ENCODE measurements around the gene SLC52A1. TPM values are rescaled to one million over a fixed set of nuclear protein-coding genes. Genes with fewer than 3 reads are reported as not detected.

Gene SLC52A1
- total RNA-seq, 2 donors from 2014 or later, result 1.6 to 1.7 TPM

DNA sequence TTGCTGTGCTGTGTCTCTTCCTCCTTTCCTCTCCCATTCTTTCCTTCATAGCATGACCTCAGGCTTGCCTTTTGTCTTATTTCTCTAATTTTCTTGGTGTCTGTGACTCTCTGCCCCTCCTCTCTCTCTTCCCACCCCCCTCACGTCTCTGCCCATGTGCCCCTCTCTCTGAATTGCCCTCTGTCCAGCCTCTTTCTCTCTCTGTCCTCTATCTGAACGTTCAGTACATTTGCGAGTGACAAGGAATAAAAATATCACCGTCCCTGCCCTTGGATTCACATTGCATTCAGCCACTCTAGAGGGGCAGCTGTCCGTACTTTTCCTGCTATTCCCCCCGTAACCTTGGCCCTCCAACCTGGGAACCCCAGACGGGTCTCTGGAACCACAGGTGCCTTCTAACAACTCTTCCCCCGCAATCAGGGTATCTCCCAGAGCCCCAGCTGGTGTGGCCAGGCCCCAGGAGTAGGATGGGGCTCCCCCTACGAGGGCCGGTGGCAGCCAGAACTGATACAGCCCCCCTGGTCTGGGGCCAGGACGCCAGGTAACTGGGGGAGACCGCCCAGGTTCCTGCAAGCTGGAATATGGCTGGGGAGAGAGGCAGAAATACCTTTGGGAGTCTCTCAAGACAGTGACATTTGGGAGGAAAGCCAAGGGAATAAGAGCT, 35.7 kb downstream of the SLC52A1 start:
- intact Hi-C loops (cut with DNase I), result no loop called here
- peak overlapping the region in 1 of 2 donors; percentile 92 for H3K4me3 ChIP-seq
- TF ChIP-seq, protein P1, sequence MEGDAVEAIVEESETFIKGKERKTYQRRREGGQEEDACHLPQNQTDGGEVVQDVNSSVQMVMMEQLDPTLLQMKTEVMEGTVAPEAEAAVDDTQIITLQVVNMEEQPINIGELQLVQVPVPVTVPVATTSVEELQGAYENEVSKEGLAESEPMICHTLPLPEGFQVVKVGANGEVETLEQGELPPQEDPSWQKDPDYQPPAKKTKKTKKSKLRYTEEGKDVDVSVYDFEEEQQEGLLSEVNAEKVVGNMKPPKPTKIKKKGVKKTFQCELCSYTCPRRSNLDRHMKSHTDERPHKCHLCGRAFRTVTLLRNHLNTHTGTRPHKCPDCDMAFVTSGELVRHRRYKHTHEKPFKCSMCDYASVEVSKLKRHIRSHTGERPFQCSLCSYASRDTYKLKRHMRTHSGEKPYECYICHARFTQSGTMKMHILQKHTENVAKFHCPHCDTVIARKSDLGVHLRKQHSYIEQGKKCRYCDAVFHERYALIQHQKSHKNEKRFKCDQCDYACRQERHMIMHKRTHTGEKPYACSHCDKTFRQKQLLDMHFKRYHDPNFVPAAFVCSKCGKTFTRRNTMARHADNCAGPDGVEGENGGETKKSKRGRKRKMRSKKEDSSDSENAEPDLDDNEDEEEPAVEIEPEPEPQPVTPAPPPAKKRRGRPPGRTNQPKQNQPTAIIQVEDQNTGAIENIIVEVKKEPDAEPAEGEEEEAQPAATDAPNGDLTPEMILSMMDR (IDR thresholded peaks at IDR 0.05), result no peak
- TF ChIP-seq POLR2A (IDR thresholded peaks at IDR 0.05), result no peak
- TF ChIP-seq POLR2AphosphoS5 (IDR thresholded peaks at IDR 0.05), result no peak
- peaks cover 18 to 29% of the 10 kb centered on the region in 2 donors for H3K36me3 ChIP-seq
- no peaks in the 10 kb centered on the region for H3K27me3 ChIP-seq (replicated peaks; ENCODE audit: insufficient read depth)
- peak overlapping the region in 1 of 2 donors; percentile 93 for H3K27ac ChIP-seq
- no peak for DNase-seq (ENCODE audit: low spot score)
- H3K4me1 ChIP-seq (replicated peaks), result peaks cover 8% of the 10 kb centered on the region
- 65% methylated on average over 12 of the region's 12 CpGs for WGBS
- no peaks in the 10 kb centered on the region for H3K9me3 ChIP-seq

DNA sequence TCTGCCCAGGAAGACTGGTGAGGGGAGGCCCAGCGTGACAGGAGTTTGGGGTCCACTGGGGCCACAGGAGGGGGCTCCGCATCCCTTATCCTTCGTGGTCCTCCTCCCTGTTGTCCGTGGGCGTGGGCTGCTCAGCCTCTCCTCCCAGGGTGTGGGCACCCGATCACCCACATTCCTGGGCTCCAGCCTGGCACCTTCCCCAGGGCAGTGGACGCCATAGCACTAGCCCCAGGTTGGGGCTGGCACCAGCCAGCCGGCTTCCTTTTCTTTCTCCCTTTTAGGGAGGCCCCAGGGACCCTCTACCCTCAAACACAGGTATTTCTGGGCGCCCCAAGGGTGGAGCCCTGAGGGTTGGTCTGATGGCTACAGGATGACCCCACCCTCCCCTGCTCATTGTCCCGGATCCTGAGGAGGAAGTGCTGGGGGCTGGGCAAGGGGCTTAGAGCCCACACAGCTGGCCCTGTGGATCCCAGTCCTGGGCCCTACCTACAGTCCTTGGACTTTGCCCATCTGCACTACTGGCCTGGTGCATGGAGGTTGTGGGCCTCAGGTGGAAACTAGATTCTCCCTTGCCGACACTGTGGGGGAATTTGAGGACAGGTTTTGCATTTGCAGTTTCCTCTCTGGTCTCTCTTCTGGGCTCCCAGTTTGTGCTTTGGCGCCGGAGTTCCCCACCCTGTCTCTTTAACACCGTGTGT, 36.3 kb downstream of the SLC52A1 start:
- intact Hi-C loops (cut with DNase I), result no loop called here
- Histone ChIP-seq H3K36me3 (peaks cover 11 to 23% of the 10 kb centered on the region in 2 donors), H3K9me3 (no peaks in the 10 kb centered on the region), H3K4me1 (replicated peaks) (peaks cover 8% of the 10 kb centered on the region), H3K27me3 (replicated peaks; ENCODE audit: insufficient read depth) (no peaks in the 10 kb centered on the region), H3K27ac (peak overlapping the region; percentile 93 to 94), H3K4me3 (peak overlapping the region; percentile 92 to 98)
- WGBS, result 12% methylated on average over 14 of the region's 14 CpGs
- DNase-seq (ENCODE audit: low spot score), result no peak
- TF ChIP-seq, protein P1 (IDR thresholded peaks at IDR 0.05), result no peak
- TF ChIP-seq POLR2A (IDR thresholded peaks at IDR 0.05) (no peak), POLR2AphosphoS5 (IDR thresholded peaks at IDR 0.05) (no peak)

DNA sequence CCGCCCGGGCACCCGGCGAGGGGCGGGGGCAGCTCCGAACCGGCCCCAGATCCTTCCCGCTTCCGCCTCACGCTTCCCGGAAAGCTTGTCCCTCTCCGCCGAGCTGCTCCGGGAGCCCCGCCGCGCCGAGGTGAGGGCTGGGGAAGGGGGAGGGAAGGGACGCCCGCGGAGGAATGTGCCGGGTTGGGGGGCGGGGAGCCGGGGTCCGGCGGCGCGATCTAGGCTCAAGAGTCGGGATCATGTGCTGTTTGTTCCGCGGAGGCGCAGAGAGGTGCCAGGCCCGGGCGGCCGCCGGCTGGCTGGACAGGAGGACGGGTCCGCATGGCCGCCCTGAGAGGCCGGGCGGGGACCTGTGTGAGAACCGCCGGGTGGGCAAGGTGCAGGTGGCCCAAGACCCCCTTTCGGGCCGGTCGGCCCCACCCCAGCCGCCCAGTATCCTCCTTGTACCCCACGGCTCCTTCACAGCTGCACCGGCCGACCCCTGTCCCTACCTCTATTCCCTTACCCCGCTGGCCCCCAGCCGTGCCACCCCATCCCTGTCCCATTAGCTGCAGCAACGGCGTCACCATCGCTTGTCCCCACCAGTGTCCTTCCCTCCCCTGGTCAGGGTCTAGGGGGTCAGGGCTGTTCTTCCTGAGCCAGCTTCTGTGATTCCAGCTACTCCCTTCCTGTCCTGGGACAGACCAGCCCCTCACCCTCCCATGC, 37.0 kb downstream of the SLC52A1 start:
- Histone ChIP-seq H3K27ac (peak overlapping the region; percentile 93 to 94), H3K4me1 (replicated peaks) (peaks cover 8% of the 10 kb centered on the region), H3K4me3 (peak overlapping the region; percentile 92 to 98), H3K27me3 (replicated peaks; ENCODE audit: insufficient read depth) (no peaks in the 10 kb centered on the region), H3K9me3 (no peaks in the 10 kb centered on the region), H3K36me3 (peaks cover 6 to 16% of the 10 kb centered on the region in 2 donors)
- under 1% methylated on average over 55 of the region's 55 CpGs for WGBS
- intact Hi-C loops (cut with DNase I), result no loop called here
- no peak for TF ChIP-seq POLR2AphosphoS5 (IDR thresholded peaks at IDR 0.05)
- TF ChIP-seq, protein P1 (IDR thresholded peaks at IDR 0.05), result no peak
- TF ChIP-seq POLR2A (IDR thresholded peaks at IDR 0.05), result no peak
- no peak for DNase-seq (ENCODE audit: low spot score)

DNA sequence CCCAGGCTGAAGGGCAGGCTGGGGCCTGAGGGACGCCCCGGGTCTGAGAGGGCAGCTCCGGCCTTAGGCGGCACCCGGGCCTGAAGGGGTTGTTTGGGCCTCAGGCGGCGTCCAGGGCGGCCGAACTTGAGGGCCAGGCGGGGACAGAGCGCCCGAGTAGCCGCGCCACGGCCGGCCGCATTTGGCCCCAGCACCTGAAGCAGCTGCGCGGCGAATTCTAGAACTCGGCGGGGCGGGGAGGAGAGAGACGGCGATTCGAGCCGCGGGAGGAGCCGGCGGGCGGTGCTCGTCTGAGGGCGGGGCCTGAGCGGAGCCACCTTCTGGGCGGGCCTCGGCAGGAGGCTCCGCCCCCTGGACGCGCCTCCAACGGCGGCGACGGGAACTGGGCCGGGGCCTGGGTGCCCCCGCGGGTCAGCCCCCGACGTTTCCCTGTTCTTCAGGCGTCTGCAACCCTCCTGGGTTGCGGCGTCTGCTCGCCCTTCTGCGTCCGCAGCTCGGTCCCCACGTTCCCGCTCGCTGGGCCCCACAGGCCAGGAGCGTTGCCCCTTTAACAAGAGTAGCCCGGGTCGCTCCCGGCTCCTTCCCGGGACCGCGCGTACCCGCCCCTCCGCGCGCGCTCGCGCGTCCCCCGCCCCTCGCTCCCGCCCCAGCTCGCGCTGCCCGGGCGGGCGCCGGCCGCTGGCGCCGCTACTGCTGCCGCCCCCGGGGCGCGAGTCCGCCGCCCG, 37.8 kb downstream of the SLC52A1 start, which contains the start of the genes INCA1 and KIF1C:
Gene INCA1, minus strand, starts transcription at position 221 of the 725 bp plus-strand sequence. CDS start 3,085 bp downstream, outside the sequence.
Gene KIF1C, plus strand, starts transcription at position 649 of the 725 bp plus-strand sequence. CDS start 2,297 bp downstream, outside the sequence.
- Histone ChIP-seq H3K36me3 (peaks cover 5 to 13% of the 10 kb centered on the region in 2 donors), H3K9me3 (no peaks in the 10 kb centered on the region), H3K4me1 (replicated peaks) (peaks cover 8% of the 10 kb centered on the region), H3K4me3 (peak within 1 kb of the TSS; percentile 92 to 98), H3K27ac (peak within 1 kb of the TSS; percentile 93 to 94), H3K27me3 (replicated peaks; ENCODE audit: insufficient read depth) (no peaks in the 10 kb centered on the region)
- TF ChIP-seq, protein P1 (IDR thresholded peaks at IDR 0.05), result peak in 2 of 4 experiments; percentile 51 to 70
- TF ChIP-seq POLR2A (IDR thresholded peaks at IDR 0.05) (peak; percentile 89), POLR2AphosphoS5 (IDR thresholded peaks at IDR 0.05) (peak; percentile 84)
- intact Hi-C loops (cut with DNase I), result loop anchor here (1.0 to 2.0 kb wide), 2 partner anchors 31 to 49 kb away; partner anchors contain the start of genes PFN1 and SPAG7
- WGBS, result under 1% methylated on average over 78 of the region's 93 CpGs
- peak; percentile 93 for DNase-seq (ENCODE audit: low spot score)

Measured in prostate gland (tissue), 2 donors.